Activated CD4-positive, alpha-beta T cell treated with anti-CD3 and anti-CD28 coated beads for 1 hour (primary cell): ENCODE data around the gene EFNA1.
"Not testable (repeated sequence)": the region's sequence is repeated elsewhere in the genome, so short reads cannot be mapped to it uniquely, and the experiment has no call there.

ENCODE experiments used
- DNase-seq: peaks from one replicate; pipeline ENCODE4 v3.0.0-alpha.2; 2020

The EFNA1 gene

GRCh38 chr1:155125946-155126555 is 1.6 kb upstream of the EFNA1 start:
- DNase-seq = no peak

GRCh38 chr1:155126556-155127104 is 1.0 kb upstream of the EFNA1 start:
- DNase-seq = no peak

- DNase-seq = no peak
Observed at GRCh38 chr1:155127967-155128754, 485 bp downstream of the EFNA1 start.

- DNase-seq = no peak
Observed at GRCh38 chr1:155128755-155129473, 1.2 kb downstream of the EFNA1 start.

- DNase-seq = no peak
Observed at GRCh38 chr1:155130272-155131006, 2.8 kb downstream of the EFNA1 start.

- no peak for DNase-seq
Observed at GRCh38 chr1:155131285-155131684, 3.6 kb downstream of the EFNA1 start.

- no peak for DNase-seq
Observed at GRCh38 chr1:155131856-155132255, 4.2 kb downstream of the EFNA1 start.

GRCh38 chr1:155133799-155134281 is 6.2 kb downstream of the EFNA1 start:
- DNase-seq = no peak

GRCh38 chr1:155134322-155134721 is 6.6 kb downstream of the EFNA1 start:
- no peak for DNase-seq

- no peak for DNase-seq
Observed at GRCh38 chr1:155134880-155135414, 7.3 kb downstream of the EFNA1 start.

- DNase-seq = peak; percentile 85
Observed at GRCh38 chr1:155135415-155136028, 7.8 kb downstream of the EFNA1 start, which contains the start of gene SLC50A1. Gene SLC50A1, plus strand, starts transcription at chr1:155135852. Its CDS starts 60 bp downstream, at chr1:155135912.

GRCh38 chr1:155136748-155137147 is 9.1 kb downstream of the EFNA1 start:
- no peak for DNase-seq

- no peak for DNase-seq
Observed at GRCh38 chr1:155137154-155137949, 9.7 kb downstream of the EFNA1 start.

- peak; percentile 82 for DNase-seq
Observed at GRCh38 chr1:155139895-155140629, 12.4 kb downstream of the EFNA1 start, which contains the start of gene DPM3. Gene DPM3, minus strand, starts transcription at chr1:155140531. Its CDS starts 291 bp downstream, at chr1:155140240.

GRCh38 chr1:155140630-155140953 is 12.9 kb downstream of the EFNA1 start:
- DNase-seq = no peak

GRCh38 chr1:155141749-155142148 is 14.1 kb downstream of the EFNA1 start:
- no peak for DNase-seq

GRCh38 chr1:155145491-155145890 is 17.8 kb downstream of the EFNA1 start:
- no peak for DNase-seq

GRCh38 chr1:155155996-155156643 is 28.4 kb downstream of the EFNA1 start:
- not testable (repeated sequence) for DNase-seq

- DNase-seq = no peak
Observed at GRCh38 chr1:155158991-155159390, 31.3 kb downstream of the EFNA1 start.

- DNase-seq = no peak
Observed at GRCh38 chr1:155160128-155160527, 32.5 kb downstream of the EFNA1 start.
